GM18861 (cell line): ENCODE results near the gene SRPK2.

ENCODE experiments used
- ATAC-seq: cut with Tn5 transposase; IDR thresholded peaks from one replicate; pipeline ENCODE4 v1.9.1; 2021; ENCODE audit not compliant: unreplicated experiment

Gene SRPK2

GRCh38 chr7:105106473-105106872 is 282.2 kb downstream of the SRPK2 start:
- ATAC-seq = no peak

GRCh38 chr7:105105579-105105978 is 283.1 kb downstream of the SRPK2 start:
- no peak for ATAC-seq

- no peak for ATAC-seq
Observed at GRCh38 chr7:105102557-105103352, 286.0 kb downstream of the SRPK2 start.

GRCh38 chr7:105101864-105102263 is 286.9 kb downstream of the SRPK2 start:
- no peak for ATAC-seq

GRCh38 chr7:105098863-105099515 is 289.7 kb downstream of the SRPK2 start:
- ATAC-seq = peak; percentile 74

GRCh38 chr7:105097619-105098018 is 291.1 kb downstream of the SRPK2 start:
- ATAC-seq = no peak

- ATAC-seq = no peak
Observed at GRCh38 chr7:105096306-105096705, 292.4 kb downstream of the SRPK2 start.

GRCh38 chr7:105094966-105095365 is 293.8 kb downstream of the SRPK2 start:
- ATAC-seq = no peak

- no peak for ATAC-seq
Observed at GRCh38 chr7:105088456-105088855, 300.3 kb downstream of the SRPK2 start.

GRCh38 chr7:105087981-105088380 is 300.7 kb downstream of the SRPK2 start:
- ATAC-seq = no peak

GRCh38 chr7:105086850-105087249 is 301.9 kb downstream of the SRPK2 start:
- no peak for ATAC-seq

GRCh38 chr7:105084581-105084980 is 304.1 kb downstream of the SRPK2 start:
- ATAC-seq = no peak

GRCh38 chr7:105079348-105079747 is 309.4 kb downstream of the SRPK2 start:
- ATAC-seq = no peak

GRCh38 chr7:105073143-105073542 is 315.6 kb downstream of the SRPK2 start:
- ATAC-seq = no peak

- no peak for ATAC-seq
Observed at GRCh38 chr7:105068886-105069285, 319.8 kb downstream of the SRPK2 start.

- ATAC-seq = no peak
Observed at GRCh38 chr7:105067691-105068090, 321.0 kb downstream of the SRPK2 start.
